ENCODE results near the gene WDR26. TPM values are rescaled to one million over a fixed set of nuclear protein-coding genes. Genes with fewer than 3 reads are reported as not detected.
A peak's percentile ranks its signal among the peaks of the same experiment; 100 is the strongest.

Gene WDR26
- total RNA-seq, 1 donor from 2014 or later = 60.7 TPM

- no peak for DNase-seq
- no peak overlapping the region for H3K27ac ChIP-seq (replicated peaks)
- H3K9me3 ChIP-seq (replicated peaks) = no peaks in the 10 kb centered on the region
- no peak for TF ChIP-seq CTCF (IDR thresholded peaks at IDR 0.05; ENCODE audit: borderline replicate concordance)
- H3K36me3 ChIP-seq = peaks cover 97% of the 10 kb centered on the region
- intact Hi-C loops (cut with micrococcal nuclease) = no loop called here
- no peaks in the 10 kb centered on the region for H3K4me1 ChIP-seq
- H3K4me3 ChIP-seq = no peak overlapping the region
- no peaks in the 10 kb centered on the region for H3K27me3 ChIP-seq (ENCODE audit: low read depth)
Observed at GRCh38 chr1:224392411-224393249, 42.0 kb downstream of the WDR26 start.

GRCh38 chr1:224390517-224390916, 44.1 kb downstream of the WDR26 start:
- Histone ChIP-seq H3K36me3 (peaks cover 97% of the 10 kb centered on the region), H3K9me3 (replicated peaks) (no peaks in the 10 kb centered on the region), H3K4me1 (peaks cover 12% of the 10 kb centered on the region), H3K27ac (replicated peaks) (no peak overlapping the region), H3K4me3 (no peak overlapping the region), H3K27me3 (ENCODE audit: low read depth) (no peaks in the 10 kb centered on the region)
- no peak for DNase-seq
- intact Hi-C loops (cut with micrococcal nuclease) = no loop called here
- no peak for TF ChIP-seq CTCF (IDR thresholded peaks at IDR 0.05; ENCODE audit: borderline replicate concordance)

- no peak overlapping the region for H3K4me3 ChIP-seq
- H3K36me3 ChIP-seq = peaks cover 73% of the 10 kb centered on the region
- intact Hi-C loops (cut with micrococcal nuclease) = no loop called here
- no peaks in the 10 kb centered on the region for H3K9me3 ChIP-seq (replicated peaks)
- H3K4me1 ChIP-seq = peaks cover 12% of the 10 kb centered on the region
- TF ChIP-seq CTCF (IDR thresholded peaks at IDR 0.05; ENCODE audit: borderline replicate concordance) = no peak
- no peak for DNase-seq
- H3K27me3 ChIP-seq (ENCODE audit: low read depth) = no peaks in the 10 kb centered on the region
- no peak overlapping the region for H3K27ac ChIP-seq (replicated peaks)
Observed at GRCh38 chr1:224387943-224388342, 46.7 kb downstream of the WDR26 start.

GRCh38 chr1:224387302-224387912, 47.2 kb downstream of the WDR26 start:
- no peaks in the 10 kb centered on the region for H3K27me3 ChIP-seq (ENCODE audit: low read depth)
- intact Hi-C loops (cut with micrococcal nuclease) = no loop called here
- no peaks in the 10 kb centered on the region for H3K9me3 ChIP-seq (replicated peaks)
- H3K27ac ChIP-seq (replicated peaks) = peak overlapping the region; percentile 13
- no peak for TF ChIP-seq CTCF (IDR thresholded peaks at IDR 0.05; ENCODE audit: borderline replicate concordance)
- no peak overlapping the region for H3K4me3 ChIP-seq
- H3K4me1 ChIP-seq = peaks cover 12% of the 10 kb centered on the region
- DNase-seq = no peak
- peaks cover 68% of the 10 kb centered on the region for H3K36me3 ChIP-seq

GRCh38 chr1:224383218-224383617, 51.4 kb downstream of the WDR26 start:
- no peak for TF ChIP-seq CTCF (IDR thresholded peaks at IDR 0.05; ENCODE audit: borderline replicate concordance)
- Histone ChIP-seq H3K4me1 (peaks cover 13% of the 10 kb centered on the region), H3K9me3 (replicated peaks) (no peaks in the 10 kb centered on the region), H3K27ac (replicated peaks) (no peak overlapping the region), H3K4me3 (no peak overlapping the region), H3K36me3 (peaks cover 40% of the 10 kb centered on the region), H3K27me3 (ENCODE audit: low read depth) (no peaks in the 10 kb centered on the region)
- intact Hi-C loops (cut with micrococcal nuclease) = no loop called here
- DNase-seq = no peak

Measured in left ventricle myocardium inferior (tissue), 1 donor.